Left renal pelvis (tissue), 4 donors: ENCODE data around the gene CYBRD1. TPM values are rescaled to one million over a fixed set of nuclear protein-coding genes. Genes with fewer than 3 reads are reported as not detected.
"Not testable (repeated sequence)": the region's sequence is repeated elsewhere in the genome, so short reads cannot be mapped to it uniquely, and the experiment has no call there.

Experiments used
- DNase-seq, 4 donors: peaks; one replicate each; pipeline ENCODE4 v3.0.0-alpha.2; 2013; ENCODE audit warnings: low read depth in 4 of 4, low spot score in 3 of 4
- polyA plus RNA-seq, 4 donors: library from polyadenylated mRNA; unstranded; fragments of 120-200 nt; gene quantifications; one replicate each; pipeline ENCODE4 v1.2.1, GENCODE V29; 2013; ENCODE audit not compliant: insufficient read length in 4 of 4

CYBRD1 gene
- polyA plus RNA-seq = 100 to 1,000 TPM in 1 of 4 donors, 10 to 100 TPM in 3; 32.4 to 206 (median 60.9) TPM

- DNase-seq = peak in 2 of 4 donors; percentile 38 to 48
Measured at GRCh38 chr2:171522052-171522787, at the start of gene CYBRD1. CYBRD1 (plus strand) TSS chr2:171522474; CDS start chr2:171522546, 72 bp downstream.

- DNase-seq = no peak
Measured at GRCh38 chr2:171475979-171476378, 46.3 kb upstream of the CYBRD1 start.

- no peak for DNase-seq
Measured at GRCh38 chr2:171478345-171478744, 43.9 kb upstream of the CYBRD1 start.

- DNase-seq = no peak
Measured at GRCh38 chr2:171479154-171479814, 43.0 kb upstream of the CYBRD1 start.

- peak in 3 of 4 donors; percentile 26 to 52 (median 35) for DNase-seq
Measured at GRCh38 chr2:171480908-171481307, 41.4 kb upstream of the CYBRD1 start.

GRCh38 chr2:171482308-171482707 lies 40.0 kb upstream of the CYBRD1 start:
- no peak for DNase-seq

- DNase-seq = peak in 2 of 4 donors; percentile 3 to 17
Measured at GRCh38 chr2:171482877-171483276, 39.4 kb upstream of the CYBRD1 start.

- no peak for DNase-seq
Measured at GRCh38 chr2:171483793-171484192, 38.5 kb upstream of the CYBRD1 start.

GRCh38 chr2:171485116-171485515 lies 37.2 kb upstream of the CYBRD1 start:
- no peak for DNase-seq

GRCh38 chr2:171487201-171487600 lies 35.1 kb upstream of the CYBRD1 start:
- DNase-seq = no peak

GRCh38 chr2:171487803-171488259 lies 34.4 kb upstream of the CYBRD1 start:
- DNase-seq = no peak

GRCh38 chr2:171490577-171490976 lies 31.7 kb upstream of the CYBRD1 start:
- DNase-seq = no peak

- no peak for DNase-seq
Measured at GRCh38 chr2:171491292-171491691, 31.0 kb upstream of the CYBRD1 start.

- DNase-seq = no peak
Measured at GRCh38 chr2:171492664-171493063, 29.6 kb upstream of the CYBRD1 start.

GRCh38 chr2:171497664-171498063 lies 24.6 kb upstream of the CYBRD1 start:
- not testable (repeated sequence) for DNase-seq

- no peak for DNase-seq
Measured at GRCh38 chr2:171505374-171505773, 16.9 kb upstream of the CYBRD1 start.

GRCh38 chr2:171509945-171510731 lies 12.1 kb upstream of the CYBRD1 start:
- DNase-seq = no peak

- DNase-seq = no peak
Measured at GRCh38 chr2:171512014-171512413, 10.3 kb upstream of the CYBRD1 start.

GRCh38 chr2:171512683-171513195 lies 9.5 kb upstream of the CYBRD1 start:
- DNase-seq = no peak

GRCh38 chr2:171513719-171514160 lies 8.5 kb upstream of the CYBRD1 start:
- no peak for DNase-seq
